Bronchial epithelial cell (primary cell): ENCODE data around the gene TOM1. TPM values are rescaled to one million over a fixed set of nuclear protein-coding genes. Genes with fewer than 3 reads are reported as not detected.
A peak's percentile ranks its signal among the peaks of the same experiment; 100 is the strongest.

ENCODE experiments used
- DNase-seq: peaks from one replicate; pipeline ENCODE4 v3.0.0-alpha.2; 2010; ENCODE audit warnings: low read depth
- FAIRE-seq: peaks from 2 replicates; lab custom pipeline; 2011; peaks lifted over from hg19 to GRCh38; lab: Jason Lieb, UNC
- H3K27me3 ChIP-seq: 2 replicates; pipeline ENCODE4 v1.5.1; 2011; ENCODE audit warnings: low read length; ENCODE audit not compliant: control insufficient read depth, insufficient read depth
- H3K36me3 ChIP-seq: 2 replicates; pipeline ENCODE4 v1.5.1; 2011; ENCODE audit warnings: low read length; ENCODE audit not compliant: control insufficient read depth, insufficient read depth
- H3K4me3 ChIP-seq: 2 replicates; pipeline ENCODE4 v1.5.1; 2011; ENCODE audit warnings: mild to moderate bottlenecking, low read depth, low read length, control low read depth
- CTCF ChIP-seq: IDR thresholded peaks from 2 replicates; pipeline ENCODE4 v1.5.1; 2011; ENCODE audit warnings: mild to moderate bottlenecking, moderate library complexity, low read length, control low read depth, inconsistent platforms; ENCODE audit not compliant: insufficient read depth, severe bottlenecking
- total RNA-seq: library from RNA; depleted of rRNA; stranded (reverse); fragments of >200 nt; gene quantifications from 2 replicates; pipeline ENCODE4 v1.2.1, GENCODE V29; 2014

The TOM1 gene
- total RNA-seq, 1 donor from 2014 or later = 22.6 TPM

- Histone ChIP-seq H3K4me3 (no peak overlapping the region), H3K36me3 (peaks cover 6% of the 10 kb centered on the region), H3K27me3 (no peaks in the 10 kb centered on the region)
- DNase-seq (peak; percentile 68), FAIRE-seq (no peak)
- TF ChIP-seq CTCF = no peak
Observed at GRCh38 chr22:35275580-35275979, 24.1 kb upstream of the TOM1 start.

GRCh38 chr22:35276019-35276418, 23.7 kb upstream of the TOM1 start:
- no peaks in the 10 kb centered on the region for H3K27me3 ChIP-seq
- H3K4me3 ChIP-seq = no peak overlapping the region
- TF ChIP-seq CTCF = no peak
- DNase-seq = no peak
- FAIRE-seq = no peak
- peaks cover 4% of the 10 kb centered on the region for H3K36me3 ChIP-seq

GRCh38 chr22:35288116-35288515, 11.6 kb upstream of the TOM1 start:
- TF ChIP-seq CTCF = no peak
- Histone ChIP-seq H3K27me3 (no peaks in the 10 kb centered on the region), H3K36me3 (peaks cover 7% of the 10 kb centered on the region), H3K4me3 (no peak overlapping the region)
- FAIRE-seq (no peak), DNase-seq (no peak)

GRCh38 chr22:35292786-35293185, 6.9 kb upstream of the TOM1 start:
- DNase-seq (no peak), FAIRE-seq (no peak)
- no peaks in the 10 kb centered on the region for H3K27me3 ChIP-seq
- no peak overlapping the region for H3K4me3 ChIP-seq
- H3K36me3 ChIP-seq = peaks cover 4% of the 10 kb centered on the region
- no peak for TF ChIP-seq CTCF

- peaks cover 4% of the 10 kb centered on the region for H3K36me3 ChIP-seq
- no peak for FAIRE-seq
Observed at GRCh38 chr22:35296051-35296450, 3.6 kb upstream of the TOM1 start.

More at GRCh38 chr22:35296051-35296450, 3.6 kb upstream of the TOM1 start:
- Histone ChIP-seq H3K27me3 (no peaks in the 10 kb centered on the region), H3K4me3 (no peak overlapping the region)
- no peak for DNase-seq
- no peak for TF ChIP-seq CTCF
